Neural progenitor cell (in vitro differentiated cells): ENCODE results near the gene SMTNL2. TPM values are rescaled to one million over a fixed set of nuclear protein-coding genes. Genes with fewer than 3 reads are reported as not detected.

ENCODE experiments used
- DNase-seq: peaks from one replicate; pipeline ENCODE4 v3.0.0-alpha.2; 2016; ENCODE audit warnings: low spot score
- H2AFZ ChIP-seq: fragments of 200-600 bp; sonication (generic); replicated peaks from 2 replicates; pipeline ENCODE4 v1.6.1; 2016; ENCODE audit warnings: antibody characterized with exemption
- H3F3A ChIP-seq: fragments of 200-600 bp; sonication (generic); 2 replicates; pipeline ENCODE4 v1.6.1; 2016; ENCODE audit warnings: antibody characterized with exemption, low read depth
- H3K27ac ChIP-seq: fragments of 200-600 bp; sonication (generic); 2 replicates; pipeline ENCODE4 v1.5.1; 2016; ENCODE audit warnings: mild to moderate bottlenecking
- H3K27me3 ChIP-seq: fragments of 200-600 bp; sonication (generic); 2 replicates; pipeline ENCODE4 v1.6.1; 2016; ENCODE audit warnings: mild to moderate bottlenecking, moderate library complexity
- H3K36me3 ChIP-seq: fragments of 200-600 bp; sonication (generic); 2 replicates; pipeline ENCODE4 v1.5.1; 2016
- H3K4me1 ChIP-seq: fragments of 200-600 bp; sonication (generic); 2 replicates; pipeline ENCODE4 v1.6.1; 2016; ENCODE audit warnings: mixed run types
- H3K4me2 ChIP-seq: fragments of 200-600 bp; sonication (generic); 2 replicates; pipeline ENCODE4 v1.6.1; 2016
- H3K4me3 ChIP-seq: fragments of 200-600 bp; sonication (generic); 2 replicates; pipeline ENCODE4 v1.5.1; 2016
- H3K79me2 ChIP-seq: fragments of 200-600 bp; sonication (generic); 2 replicates; pipeline ENCODE4 v1.6.1; 2016; ENCODE audit warnings: low read depth
- H3K9ac ChIP-seq: fragments of 200-600 bp; sonication (generic); 2 replicates; pipeline ENCODE4 v1.6.1; 2016
- H3K9me3 ChIP-seq: fragments of 200-600 bp; sonication (generic); 2 replicates; pipeline ENCODE4 v1.5.1; 2016; ENCODE audit warnings: low read depth
- H4K20me1 ChIP-seq: fragments of 200-600 bp; sonication (generic); 2 replicates; pipeline ENCODE4 v1.6.1; 2016; ENCODE audit warnings: low read depth
- H3K27ac Mint-ChIP-seq: 3 replicates; pipeline ENCODE4 v1.8.0; 2021; ENCODE audit warnings: mixed read lengths
- H3K27me3 Mint-ChIP-seq: 2 replicates; pipeline ENCODE4 v1.8.0; 2022; ENCODE audit warnings: low read depth, mild to moderate bottlenecking, inconsistent platforms, moderate library complexity, mixed read lengths; ENCODE audit not compliant: insufficient read depth
- H3K36me3 Mint-ChIP-seq: 3 replicates; pipeline ENCODE4 v1.8.0; 2021; ENCODE audit warnings: mixed read lengths
- H3K4me1 Mint-ChIP-seq: 3 replicates; pipeline ENCODE4 v1.8.0; 2021; ENCODE audit warnings: mixed read lengths
- H3K4me3 Mint-ChIP-seq: 3 replicates; pipeline ENCODE4 v1.8.0; 2021; ENCODE audit warnings: mild to moderate bottlenecking, moderate library complexity, mixed read lengths
- H3K9me3 Mint-ChIP-seq: 3 replicates; pipeline ENCODE4 v1.8.0; 2020; ENCODE audit warnings: mixed read lengths
- CTCF ChIP-seq: fragments of 200-600 bp; sonication (generic); IDR thresholded peaks from 2 replicates; pipeline ENCODE4 v1.5.1; 2017; ENCODE audit warnings: antibody characterized with exemption, mild to moderate bottlenecking
- EZH2 ChIP-seq: fragments of 200-600 bp; sonication (generic); IDR thresholded peaks from 2 replicates; pipeline ENCODE4 v1.6.1; 2017; ENCODE audit warnings: antibody characterized with exemption, mild to moderate bottlenecking, moderate library complexity
- EZH2phosphoT487 ChIP-seq: fragments of 200-600 bp; sonication (generic); IDR thresholded peaks from 2 replicates; pipeline ENCODE4 v1.6.1; 2017; ENCODE audit warnings: antibody characterized with exemption
- total RNA-seq: library from RNA; depleted of rRNA; stranded (reverse); fragments of >200 nt; gene quantifications from 2 replicates; pipeline ENCODE4 v1.2.3, GENCODE V29; 2015; ENCODE audit warnings: low replicate concordance

The SMTNL2 gene
- total RNA-seq, 1 donor from 2014 or later, result 3.0 TPM

GRCh38 chr17:4542003-4542725 is 42.2 kb upstream of the SMTNL2 start:
- Histone ChIP-seq H3K9me3 (no peaks in the 10 kb centered on the region), H3K79me2 (no peaks in the 10 kb centered on the region), H3K27me3 (no peaks in the 10 kb centered on the region), H3K27ac (no peak overlapping the region), H3K4me3 (no peak overlapping the region), H2AFZ (no peak overlapping the region), H3F3A (peaks cover under 1% of the 10 kb centered on the region), H3K36me3 (no peaks in the 10 kb centered on the region), H3K4me1 (no peaks in the 10 kb centered on the region), H3K4me2 (no peak overlapping the region), H3K9ac (no peak overlapping the region), H4K20me1 (no peaks in the 10 kb centered on the region)
- Mint-ChIP-seq H3K27ac (no peak overlapping the region), H3K4me1 (no peaks in the 10 kb centered on the region), H3K36me3 (peaks cover 3% of the 10 kb centered on the region), H3K9me3 (no peaks in the 10 kb centered on the region), H3K4me3 (no peak overlapping the region), H3K27me3 (no peaks in the 10 kb centered on the region)
- no peak for TF ChIP-seq EZH2phosphoT487
- no peak for TF ChIP-seq EZH2
- no peak for TF ChIP-seq CTCF
- no peak for DNase-seq

- no peaks in the 10 kb centered on the region for H3F3A ChIP-seq
- H3K4me1 ChIP-seq, result no peaks in the 10 kb centered on the region
- Mint-ChIP-seq H3K27me3 (no peaks in the 10 kb centered on the region), H3K27ac (no peak overlapping the region), H3K9me3 (no peaks in the 10 kb centered on the region), H3K4me3 (no peak overlapping the region), H3K4me1 (no peaks in the 10 kb centered on the region), H3K36me3 (peaks cover 3% of the 10 kb centered on the region)
- H3K36me3 ChIP-seq, result no peaks in the 10 kb centered on the region
- H3K4me2 ChIP-seq, result no peak overlapping the region
- no peaks in the 10 kb centered on the region for H3K79me2 ChIP-seq
- H3K4me3 ChIP-seq, result no peak overlapping the region
- no peaks in the 10 kb centered on the region for H3K9me3 ChIP-seq
- no peak for DNase-seq
- no peak overlapping the region for H2AFZ ChIP-seq
- H3K27me3 ChIP-seq, result no peaks in the 10 kb centered on the region
- H4K20me1 ChIP-seq, result no peaks in the 10 kb centered on the region
- H3K27ac ChIP-seq, result no peak overlapping the region
- TF ChIP-seq EZH2phosphoT487 (no peak), CTCF (no peak), EZH2 (no peak)
- no peak overlapping the region for H3K9ac ChIP-seq
Observed at GRCh38 chr17:4542726-4543191, 41.6 kb upstream of the SMTNL2 start.

- Mint-ChIP-seq H3K36me3 (peaks cover 3% of the 10 kb centered on the region), H3K9me3 (no peaks in the 10 kb centered on the region), H3K27ac (no peak overlapping the region), H3K4me3 (no peak overlapping the region), H3K27me3 (no peaks in the 10 kb centered on the region), H3K4me1 (no peaks in the 10 kb centered on the region)
- Histone ChIP-seq H3K4me3 (no peak overlapping the region), H3K4me2 (no peak overlapping the region), H4K20me1 (no peaks in the 10 kb centered on the region), H3K27ac (no peak overlapping the region), H2AFZ (no peak overlapping the region), H3K36me3 (no peaks in the 10 kb centered on the region), H3K27me3 (no peaks in the 10 kb centered on the region), H3K9ac (no peak overlapping the region), H3K9me3 (no peaks in the 10 kb centered on the region), H3K4me1 (no peaks in the 10 kb centered on the region), H3F3A (no peaks in the 10 kb centered on the region), H3K79me2 (no peaks in the 10 kb centered on the region)
- TF ChIP-seq CTCF (no peak), EZH2 (no peak), EZH2phosphoT487 (no peak)
- DNase-seq, result no peak
Observed at GRCh38 chr17:4543557-4544026, 40.7 kb upstream of the SMTNL2 start.
